Activated CD4-positive, alpha-beta T cell treated with anti-CD3 and anti-CD28 coated beads, Interleukin-2, Interleukin-6, amounts not matched to agents 100 ng/mL and 50 ng/mL, durations not matched to agents 16 hours and 8 hours (primary cell): ENCODE results near the gene KDM7A.

ENCODE experiments used
- DNase-seq: peaks from one replicate; pipeline ENCODE4 v3.0.0-alpha.2; 2020

Gene KDM7A

GRCh38 chr7:140051820-140052219 is 125.0 kb downstream of the KDM7A start:
- DNase-seq, result no peak

- DNase-seq, result no peak
Measured at GRCh38 chr7:140050100-140050499, 126.7 kb downstream of the KDM7A start.

GRCh38 chr7:140049339-140050024 is 127.3 kb downstream of the KDM7A start:
- DNase-seq, result no peak

GRCh38 chr7:140048989-140049338 is 127.8 kb downstream of the KDM7A start:
- DNase-seq, result no peak

- no peak for DNase-seq
Measured at GRCh38 chr7:140048138-140048537, 128.6 kb downstream of the KDM7A start.

- DNase-seq, result no peak
Measured at GRCh38 chr7:140047197-140047596, 129.6 kb downstream of the KDM7A start.

GRCh38 chr7:140045697-140046096 is 131.1 kb downstream of the KDM7A start:
- no peak for DNase-seq

- DNase-seq, result no peak
Measured at GRCh38 chr7:140044251-140044650, 132.5 kb downstream of the KDM7A start.

- no peak for DNase-seq
Measured at GRCh38 chr7:140042386-140042670, 134.5 kb downstream of the KDM7A start.

- DNase-seq, result no peak
Measured at GRCh38 chr7:140041659-140042385, 135.0 kb downstream of the KDM7A start.

GRCh38 chr7:140039896-140040295 is 136.9 kb downstream of the KDM7A start:
- DNase-seq, result no peak

GRCh38 chr7:140039066-140039465 is 137.7 kb downstream of the KDM7A start:
- DNase-seq, result no peak

- peak; percentile 40 for DNase-seq
Measured at GRCh38 chr7:140036224-140036962, 140.4 kb downstream of the KDM7A start.

- DNase-seq, result no peak
Measured at GRCh38 chr7:140035400-140036223, 141.2 kb downstream of the KDM7A start.
